IMR-90 (cell line): ENCODE measurements around the gene OR5C1. TPM values are rescaled to one million over a fixed set of nuclear protein-coding genes. Genes with fewer than 3 reads are reported as not detected.

Experiments
- ATAC-seq: fragments of 200-7000 bp; cut with Tn5 transposase; 2 replicates; pipeline ENCODE4 v1.9.1; 2020; ENCODE audit warnings: low read depth, mild to moderate bottlenecking, moderate library complexity
- BruUV-seq: library from RNA; stranded (reverse); fragments of 400-500 nt; replicated peaks from 2 replicates; lab custom pipeline; 2021; lab: Mats Ljungman, UMichigan
- CTCF ChIA-PET: fragments of 300-600 bp; formaldehyde crosslinking; extraction: SDS; loops from one replicate; lab custom pipeline; 2021; ENCODE audit warnings: antibody characterized with exemption; lab: Yijun Ruan, JAX
- POLR2A ChIA-PET: fragments of 300-600 bp; sonication (Branson Sonifier 250); formaldehyde crosslinking; loops from one replicate; lab custom pipeline; 2022; ENCODE audit warnings: antibody characterized with exemption; ENCODE audit not compliant: unreplicated experiment; lab: Charles Lee
- DNase-seq: peaks from one replicate; pipeline ENCODE4 v3.0.0; 2013
- H2AFZ ChIP-seq: replicated peaks from 2 replicates; pipeline ENCODE3; 2013; ENCODE audit warnings: low read length, mild to moderate bottlenecking; ENCODE audit not compliant: poor library complexity
- H2AK5ac ChIP-seq: 2 replicates; pipeline ENCODE4 v1.6.1; 2013; ENCODE audit warnings: low read depth, low read length, inconsistent platforms
- H2AK9ac ChIP-seq: replicated peaks from 2 replicates; pipeline ENCODE3; 2013; ENCODE audit warnings: mild to moderate bottlenecking, low read depth, low read length, moderate library complexity; ENCODE audit not compliant: poor library complexity
- H2BK120ac ChIP-seq: 2 replicates; pipeline ENCODE4 v1.6.1; 2013; ENCODE audit warnings: low read depth, low read length, inconsistent platforms
- H2BK15ac ChIP-seq: 3 replicates; pipeline ENCODE4 v1.6.1; 2013; ENCODE audit warnings: low read depth, low read length, inconsistent platforms
- H2BK20ac ChIP-seq: 2 replicates; pipeline ENCODE4 v1.6.1; 2013; ENCODE audit warnings: low read depth, mild to moderate bottlenecking, inconsistent platforms, low read length, moderate library complexity
- H2BK5ac ChIP-seq: 2 replicates; pipeline ENCODE4 v1.6.1; 2013; ENCODE audit warnings: mild to moderate bottlenecking, low read depth, low read length, inconsistent platforms; ENCODE audit not compliant: poor library complexity, severe bottlenecking
- H3K14ac ChIP-seq: replicated peaks from 2 replicates; pipeline ENCODE4 v1.6.1; 2013; ENCODE audit warnings: low read depth, low read length, inconsistent platforms
- H3K18ac ChIP-seq: 2 replicates; pipeline ENCODE4 v1.6.1; 2013; ENCODE audit warnings: low read depth, low read length, control low read depth
- H3K23ac ChIP-seq: 2 replicates; pipeline ENCODE4 v1.6.1; 2013; ENCODE audit warnings: low read depth, low read length, inconsistent platforms
- H3K27ac ChIP-seq: 2 replicates; pipeline ENCODE4 v1.5.1; 2013; ENCODE audit warnings: mild to moderate bottlenecking, control low read depth, low read length; ENCODE audit not compliant: insufficient read depth
- H3K27me3 ChIP-seq: 2 replicates; pipeline ENCODE4 v1.6.1; 2013; ENCODE audit warnings: low read length; ENCODE audit not compliant: control insufficient read depth, insufficient read depth
- H3K36me3 ChIP-seq: 2 replicates; pipeline ENCODE4 v1.6.1; 2013; ENCODE audit warnings: low read length, mixed read lengths; ENCODE audit not compliant: control insufficient read depth, insufficient read depth
- H3K4ac ChIP-seq: 2 replicates; pipeline ENCODE4 v1.6.1; 2013; ENCODE audit warnings: low read depth, low read length, inconsistent platforms
- H3K4me1 ChIP-seq: 2 replicates; pipeline ENCODE4 v1.6.1; 2013; ENCODE audit warnings: low read length, mixed read lengths; ENCODE audit not compliant: control insufficient read depth, insufficient read depth
- H3K4me2 ChIP-seq: 2 replicates; pipeline ENCODE4 v1.6.1; 2013; ENCODE audit warnings: low read depth, mild to moderate bottlenecking, control low read depth, low read length, moderate library complexity
- H3K4me3 ChIP-seq: 2 replicates; pipeline ENCODE4 v1.5.1; 2013; ENCODE audit warnings: low read depth, mild to moderate bottlenecking, control low read depth, low read length, moderate library complexity; ENCODE audit not compliant: insufficient read depth
- H3K56ac ChIP-seq: 2 replicates; pipeline ENCODE4 v1.6.1; 2013; ENCODE audit warnings: low read length, inconsistent platforms; ENCODE audit not compliant: insufficient read depth; ENCODE audit errors: extremely low read depth
- H3K79me1 ChIP-seq, 2 experiments: 2 replicates each; pipeline ENCODE4 v1.6.1; 2013; ENCODE audit warnings: low read length in 2 of 2, inconsistent platforms in 1 of 2, low read depth in 1 of 2
- H3K9ac ChIP-seq: 2 replicates; pipeline ENCODE4 v1.6.1; 2013; ENCODE audit warnings: low read depth, low read length, control low read depth
- H3K9me1 ChIP-seq: 2 replicates; pipeline ENCODE4 v1.6.1; 2013; ENCODE audit warnings: low read length, inconsistent platforms; ENCODE audit not compliant: insufficient read depth
- H3K9me3 ChIP-seq: 2 replicates; pipeline ENCODE4 v1.6.1; 2013; ENCODE audit warnings: low read length; ENCODE audit not compliant: control insufficient read depth, insufficient read depth
- H4K20me1 ChIP-seq: 2 replicates; pipeline ENCODE4 v1.6.1; 2013; ENCODE audit warnings: low read length, inconsistent platforms; ENCODE audit not compliant: insufficient read depth
- H4K5ac ChIP-seq: 2 replicates; pipeline ENCODE4 v1.6.1; 2013; ENCODE audit warnings: mild to moderate bottlenecking, low read depth, low read length, control low read depth
- H4K8ac ChIP-seq, 2 experiments: 2 replicates each; pipeline ENCODE4 v1.6.1; 2013; ENCODE audit warnings: low read depth in 2 of 2, low read length in 2 of 2, control low read depth in 1 of 2, inconsistent platforms in 1 of 2
- H4K91ac ChIP-seq: 2 replicates; pipeline ENCODE4 v1.6.1; 2013; ENCODE audit warnings: low read depth, low read length, inconsistent platforms; ENCODE audit not compliant: insufficient read depth
- BHLHE40 ChIP-seq: fragments of 150-350 bp; IDR thresholded peaks from 2 replicates; pipeline ENCODE4 v1.6.1; 2016; ENCODE audit warnings: mild to moderate bottlenecking, low read depth, low read length
- CEBPB ChIP-seq: IDR thresholded peaks from 2 replicates; pipeline ENCODE4 v1.6.1; 2012; ENCODE audit warnings: low read depth, low read length, improper control_type of control experiment
- CHD1 ChIP-seq: IDR thresholded peaks from 2 replicates; pipeline ENCODE4 v1.6.1; 2012; ENCODE audit warnings: low read depth, low read length, improper control_type of control experiment
- CTCF ChIP-seq: conservative IDR thresholded peaks from 2 replicates; pipeline ENCODE4 v1.5.1; 2012; ENCODE audit warnings: mild to moderate bottlenecking, low read depth, low read length, improper control_type of control experiment
- ELK1 ChIP-seq: fragments of 150-350 bp; IDR thresholded peaks from 2 replicates; pipeline ENCODE4 v1.6.1; 2016; ENCODE audit warnings: low read depth, mild to moderate bottlenecking, low read length, moderate library complexity, borderline replicate concordance
- FOS ChIP-seq: fragments of 150-350 bp; IDR thresholded peaks from 2 replicates; pipeline ENCODE4 v1.6.1; 2016; ENCODE audit warnings: low read depth, low read length
- MAFK ChIP-seq: IDR thresholded peaks from 2 replicates; pipeline ENCODE4 v1.6.1; 2012; ENCODE audit warnings: low read depth, low read length, improper control_type of control experiment
- MAZ ChIP-seq: IDR thresholded peaks from 2 replicates; pipeline ENCODE4 v1.6.1; 2012; ENCODE audit warnings: low read depth, mild to moderate bottlenecking, low read length, improper control_type of control experiment, moderate library complexity, borderline replicate concordance
- MXI1 ChIP-seq: IDR thresholded peaks from 2 replicates; pipeline ENCODE4 v1.6.1; 2012; ENCODE audit warnings: low read depth, mild to moderate bottlenecking, low read length, moderate library complexity, borderline replicate concordance
- NFE2L2 ChIP-seq: fragments of 150-350 bp; IDR thresholded peaks from 2 replicates; pipeline ENCODE4 v1.6.1; 2016; ENCODE audit warnings: low read depth, mild to moderate bottlenecking, low read length
- POLR2A ChIP-seq: IDR thresholded peaks from 2 replicates; pipeline ENCODE4 v1.6.1; 2012; ENCODE audit warnings: mild to moderate bottlenecking, low read depth, low read length
- RAD21 ChIP-seq: IDR thresholded peaks from 2 replicates; pipeline ENCODE4 v1.6.1; 2012; ENCODE audit warnings: low read length, improper control_type of control experiment
- RCOR1 ChIP-seq: IDR thresholded peaks from 2 replicates; pipeline ENCODE4 v1.6.1; 2012; ENCODE audit warnings: mild to moderate bottlenecking, low read length, improper control_type of control experiment; ENCODE audit not compliant: insufficient replicate concordance
- RFX5 ChIP-seq: IDR thresholded peaks from 2 replicates; pipeline ENCODE4 v1.8.0; 2012; ENCODE audit warnings: low read depth, mild to moderate bottlenecking, low read length, moderate library complexity
- SMC3 ChIP-seq: fragments of 150-350 bp; IDR thresholded peaks from 2 replicates; pipeline ENCODE4 v1.6.1; 2016; ENCODE audit warnings: low read depth, mild to moderate bottlenecking, antibody characterized with exemption, low read length, moderate library complexity
- USF2 ChIP-seq: fragments of 150-350 bp; IDR thresholded peaks from 2 replicates; pipeline ENCODE4 v1.6.1; 2017; ENCODE audit warnings: mild to moderate bottlenecking, antibody characterized with exemption, low read length, low read depth
- dilution Hi-C: fragments of 300-500 bp; cut with HindIII; formaldehyde crosslinking; loops from one replicate; pipeline ENCODE4 v1.14.3; 2018; ENCODE audit warnings: low sequenced_read_pairs; ENCODE audit not compliant: unreplicated experiment
- in situ Hi-C: fragments of 300-500 bp; cut with MboI; formaldehyde crosslinking; loops from 3 replicates; pipeline ENCODE4 v1.14.3; 2019; ENCODE audit warnings: low sequenced_read_pairs, inconsistent platforms, mixed read lengths
- intact Hi-C: fragments of 100-400 bp; cut with micrococcal nuclease; formaldehyde crosslinking; loops from 2 replicates; pipeline ENCODE4 v1.10.0; 2022
- polyA plus RNA-seq, 3 experiments: library from polyadenylated mRNA; depleted of rRNA; stranded (reverse); fragments of >200 nt; gene quantifications; 2 replicates each; pipeline ENCODE4 v1.2.3, GENCODE V29; 2012; ENCODE audit warnings: low replicate concordance in 1 of 3
- total RNA-seq: library from RNA; depleted of rRNA; stranded (reverse); fragments of >200 nt; gene quantifications from 2 replicates; pipeline ENCODE4 v1.2.3, GENCODE V29; 2012

Gene OR5C1
- total and polyA plus RNA-seq, 2 of the 4 experiments (the other 2 are of a cell fraction), result not detected

GRCh38 chr9:122815544-122815943 is 26.8 kb downstream of the OR5C1 start:
- ATAC-seq (no peak), DNase-seq (no peak)
- H3K14ac ChIP-seq, result no peak overlapping the region
- H3K23ac ChIP-seq, result no peak overlapping the region
- H3K27me3 ChIP-seq, result no peaks in the 10 kb centered on the region
- H3K18ac ChIP-seq, result no peak overlapping the region
- intact Hi-C loops, result loop anchor here (10.0 kb wide), 1 partner anchor 721 kb away; the partner anchor contains the start of gene TTLL11
- no peak overlapping the region for H3K4me2 ChIP-seq
- POLR2A ChIA-PET, result no interaction called here
- TF ChIP-seq MXI1 (no peak), NFE2L2 (no peak), MAZ (no peak), SMC3 (no peak), USF2 (no peak), RCOR1 (no peak), FOS (no peak), CEBPB (no peak), POLR2A (no peak), MAFK (no peak), ELK1 (no peak), RAD21 (no peak), RFX5 (no peak), BHLHE40 (no peak), CHD1 (no peak), CTCF (no peak)
- no peak overlapping the region for H2AK9ac ChIP-seq
- H4K20me1 ChIP-seq, result no peaks in the 10 kb centered on the region
- no peak overlapping the region for H4K5ac ChIP-seq
- no peak overlapping the region for H2BK20ac ChIP-seq
- dilution Hi-C loops, result no loop called here
- no peak overlapping the region for H4K91ac ChIP-seq
- H2BK5ac ChIP-seq, result no peak overlapping the region
- no peak overlapping the region for H3K56ac ChIP-seq
- no peak overlapping the region for H4K8ac ChIP-seq
- H3K4ac ChIP-seq, result no peak overlapping the region
- peaks cover 6% of the 10 kb centered on the region for H3K4me1 ChIP-seq
- no peak overlapping the region for H3K9ac ChIP-seq
- in situ Hi-C loops, result loop anchor here (10.0 kb wide), 1 partner anchor 441 kb away; the partner anchor contains the start of gene PTGS1
- H3K9me1 ChIP-seq, result peaks cover 6% of the 10 kb centered on the region; the same call in 1 of the 2 replicates
- peaks cover 11 to 21% of the 10 kb centered on the region in 2 experiments; a peak in 3 of 4 replicates for H3K79me1 ChIP-seq
- CTCF ChIA-PET, result no interaction called here
- no peaks in the 10 kb centered on the region for H3K9me3 ChIP-seq
- H3K4me3 ChIP-seq, result no peak overlapping the region
- no peak overlapping the region for H2AK5ac ChIP-seq
- H2AFZ ChIP-seq, result no peak overlapping the region
- no TSS peak for BruUV-seq
- no peak overlapping the region for H2BK120ac ChIP-seq
- H2BK15ac ChIP-seq, result no peak overlapping the region
- peaks cover 17% of the 10 kb centered on the region for H3K36me3 ChIP-seq
- H3K27ac ChIP-seq, result no peak overlapping the region
